HG02610 (cell line): ENCODE data around the gene HMCN1.
A peak's percentile ranks its signal among the peaks of the same experiment; 100 is the strongest.

ENCODE experiments used
- ATAC-seq: cut with Tn5 transposase; IDR thresholded peaks from one replicate; pipeline ENCODE4 v1.9.1; 2021; ENCODE audit warnings: mild to moderate bottlenecking, moderate library complexity; ENCODE audit not compliant: unreplicated experiment

HMCN1 gene

GRCh38 chr1:185733818-185734735, at the start of gene HMCN1:
Gene HMCN1 (plus strand): TSS chr1:185734391. CDS start chr1:185734780, 389 bp downstream.
- no peak for ATAC-seq

GRCh38 chr1:185686821-185687778, 47.1 kb upstream of the HMCN1 start:
- ATAC-seq = no peak

GRCh38 chr1:185690527-185690926, 43.7 kb upstream of the HMCN1 start:
- no peak for ATAC-seq

GRCh38 chr1:185693654-185694053, 40.5 kb upstream of the HMCN1 start:
- peak; percentile 39 for ATAC-seq

GRCh38 chr1:185694081-185694480, 40.1 kb upstream of the HMCN1 start:
- peak; percentile 84 for ATAC-seq

- no peak for ATAC-seq
Observed at GRCh38 chr1:185695299-185695698, 38.9 kb upstream of the HMCN1 start.

GRCh38 chr1:185696422-185697150, 37.6 kb upstream of the HMCN1 start:
- no peak for ATAC-seq

- no peak for ATAC-seq
Observed at GRCh38 chr1:185699874-185700273, 34.3 kb upstream of the HMCN1 start.

GRCh38 chr1:185701650-185702049, 32.5 kb upstream of the HMCN1 start:
- no peak for ATAC-seq

GRCh38 chr1:185704181-185704580, 30.0 kb upstream of the HMCN1 start:
- no peak for ATAC-seq

GRCh38 chr1:185716095-185716494, 18.1 kb upstream of the HMCN1 start:
- no peak for ATAC-seq

GRCh38 chr1:185719021-185719420, 15.2 kb upstream of the HMCN1 start:
- ATAC-seq = no peak

GRCh38 chr1:185720633-185721272, 13.4 kb upstream of the HMCN1 start:
- ATAC-seq = no peak

- ATAC-seq = no peak
Observed at GRCh38 chr1:185721553-185721952, 12.6 kb upstream of the HMCN1 start.

GRCh38 chr1:185722098-185722497, 12.1 kb upstream of the HMCN1 start:
- no peak for ATAC-seq

- ATAC-seq = no peak
Observed at GRCh38 chr1:185727726-185728125, 6.5 kb upstream of the HMCN1 start.

GRCh38 chr1:185731446-185731845, 2.7 kb upstream of the HMCN1 start:
- ATAC-seq = no peak

- ATAC-seq = no peak
Observed at GRCh38 chr1:185732951-185733350, 1.2 kb upstream of the HMCN1 start.

- no peak for ATAC-seq
Observed at GRCh38 chr1:185734929-185735700, 924 bp downstream of the HMCN1 start.

GRCh38 chr1:185735701-185736064, 1.5 kb downstream of the HMCN1 start:
- no peak for ATAC-seq
